ENCODE data around the gene NFATC2IP. TPM values are rescaled to one million over a fixed set of nuclear protein-coding genes. Genes with fewer than 3 reads are reported as not detected.
A peak's percentile ranks its signal among the peaks of the same experiment; 100 is the strongest.

NFATC2IP gene
- total and polyA plus RNA-seq, 2 of the 13 experiments (the other 11 are each of a cell fraction or from before 2014, with no cell fraction given) = 32.1 to 48.5 TPM

DNA sequence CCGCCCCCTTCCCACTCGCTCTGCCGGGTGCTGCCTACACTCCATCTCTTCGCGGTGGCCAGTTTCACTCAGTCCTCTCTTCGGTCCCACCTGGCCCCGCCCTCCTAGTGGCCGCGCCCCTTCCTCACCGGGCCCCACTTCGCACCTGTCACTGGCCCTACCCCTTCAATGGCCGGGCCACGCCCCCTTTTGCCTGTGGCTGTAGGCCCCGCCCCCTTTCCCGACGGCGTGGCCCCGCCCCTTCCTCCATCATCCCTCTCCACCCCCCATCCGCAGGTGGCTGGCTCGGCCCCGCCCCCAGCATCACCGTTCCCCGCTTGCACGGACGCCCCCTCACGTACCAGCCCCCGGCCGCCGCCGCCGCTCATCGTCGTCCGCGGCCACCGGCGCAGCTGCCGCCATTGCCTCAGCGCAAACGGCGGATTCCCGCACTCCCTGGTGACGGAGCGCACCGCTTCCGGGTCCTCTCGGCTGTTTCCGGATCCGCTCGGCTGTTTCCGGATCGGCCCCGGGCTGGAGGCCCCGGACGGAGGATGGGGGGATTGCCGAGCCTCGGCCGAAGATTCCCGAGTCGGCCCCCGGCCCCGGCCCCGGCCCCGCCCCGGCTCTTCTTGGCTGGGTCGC lies 25.9 kb upstream of the NFATC2IP start, which contains the start of gene RABEP2 (continued):
- TF ChIP-seq, protein P1, sequence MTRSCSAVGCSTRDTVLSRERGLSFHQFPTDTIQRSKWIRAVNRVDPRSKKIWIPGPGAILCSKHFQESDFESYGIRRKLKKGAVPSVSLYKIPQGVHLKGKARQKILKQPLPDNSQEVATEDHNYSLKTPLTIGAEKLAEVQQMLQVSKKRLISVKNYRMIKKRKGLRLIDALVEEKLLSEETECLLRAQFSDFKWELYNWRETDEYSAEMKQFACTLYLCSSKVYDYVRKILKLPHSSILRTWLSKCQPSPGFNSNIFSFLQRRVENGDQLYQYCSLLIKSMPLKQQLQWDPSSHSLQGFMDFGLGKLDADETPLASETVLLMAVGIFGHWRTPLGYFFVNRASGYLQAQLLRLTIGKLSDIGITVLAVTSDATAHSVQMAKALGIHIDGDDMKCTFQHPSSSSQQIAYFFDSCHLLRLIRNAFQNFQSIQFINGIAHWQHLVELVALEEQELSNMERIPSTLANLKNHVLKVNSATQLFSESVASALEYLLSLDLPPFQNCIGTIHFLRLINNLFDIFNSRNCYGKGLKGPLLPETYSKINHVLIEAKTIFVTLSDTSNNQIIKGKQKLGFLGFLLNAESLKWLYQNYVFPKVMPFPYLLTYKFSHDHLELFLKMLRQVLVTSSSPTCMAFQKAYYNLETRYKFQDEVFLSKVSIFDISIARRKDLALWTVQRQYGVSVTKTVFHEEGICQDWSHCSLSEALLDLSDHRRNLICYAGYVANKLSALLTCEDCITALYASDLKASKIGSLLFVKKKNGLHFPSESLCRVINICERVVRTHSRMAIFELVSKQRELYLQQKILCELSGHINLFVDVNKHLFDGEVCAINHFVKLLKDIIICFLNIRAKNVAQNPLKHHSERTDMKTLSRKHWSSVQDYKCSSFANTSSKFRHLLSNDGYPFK (CRISPR knock-in tag; IDR thresholded peaks at IDR 0.05; ENCODE audit: borderline replicate concordance) = peak; percentile 73; the same call in 1 of the 2 replicates
- TF ChIP-seq ZNF274 (CRISPR knock-in tag; IDR thresholded peaks at IDR 0.05) (peak; percentile 45; the same call in 1 of the 2 replicates), SMAD1 (CRISPR knock-in tag; IDR thresholded peaks at IDR 0.05; ENCODE audit: borderline replicate concordance, low read depth) (peak; percentile 29; the same call in 1 of the 2 replicates), KDM5B (CRISPR knock-in tag; IDR thresholded peaks at IDR 0.05; ENCODE audit: borderline replicate concordance) (no peak; the same call in none of the 2 replicates), BRCA1 (CRISPR knock-in tag; IDR thresholded peaks at IDR 0.05) (no peak), TAF1 (CRISPR knock-in tag; IDR thresholded peaks at IDR 0.05) (peak; percentile 17; the same call in 1 of the 2 replicates), ZNF34 (CRISPR knock-in tag; IDR thresholded peaks at IDR 0.05; ENCODE audit: borderline replicate concordance) (no peak), ZNF713 (CRISPR knock-in tag; IDR thresholded peaks at IDR 0.05) (no peak), AHR (CRISPR knock-in tag; IDR thresholded peaks at IDR 0.05) (peak; percentile 43; the same call in 1 of the 2 replicates), GZF1 (CRISPR knock-in tag; IDR thresholded peaks at IDR 0.05) (peak; percentile 47), ZMYM4 (CRISPR knock-in tag; IDR thresholded peaks at IDR 0.05) (peak; percentile 69), SNAPC2 (CRISPR knock-in tag; IDR thresholded peaks at IDR 0.05) (no peak), SAP130 (CRISPR knock-in tag; IDR thresholded peaks at IDR 0.05; ENCODE audit: low read depth) (peak; percentile 73)
- TF ChIP-seq, protein P2, sequence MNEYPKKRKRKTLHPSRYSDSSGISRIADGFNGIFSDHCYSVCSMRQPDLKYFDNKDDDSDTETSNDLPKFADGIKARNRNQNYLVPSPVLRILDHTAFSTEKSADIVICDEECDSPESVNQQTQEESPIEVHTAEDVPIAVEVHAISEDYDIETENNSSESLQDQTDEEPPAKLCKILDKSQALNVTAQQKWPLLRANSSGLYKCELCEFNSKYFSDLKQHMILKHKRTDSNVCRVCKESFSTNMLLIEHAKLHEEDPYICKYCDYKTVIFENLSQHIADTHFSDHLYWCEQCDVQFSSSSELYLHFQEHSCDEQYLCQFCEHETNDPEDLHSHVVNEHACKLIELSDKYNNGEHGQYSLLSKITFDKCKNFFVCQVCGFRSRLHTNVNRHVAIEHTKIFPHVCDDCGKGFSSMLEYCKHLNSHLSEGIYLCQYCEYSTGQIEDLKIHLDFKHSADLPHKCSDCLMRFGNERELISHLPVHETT (CRISPR knock-in tag; conservative IDR thresholded peaks at IDR 0.05) = peak; percentile 96
- TF ChIP-seq, protein P3, sequence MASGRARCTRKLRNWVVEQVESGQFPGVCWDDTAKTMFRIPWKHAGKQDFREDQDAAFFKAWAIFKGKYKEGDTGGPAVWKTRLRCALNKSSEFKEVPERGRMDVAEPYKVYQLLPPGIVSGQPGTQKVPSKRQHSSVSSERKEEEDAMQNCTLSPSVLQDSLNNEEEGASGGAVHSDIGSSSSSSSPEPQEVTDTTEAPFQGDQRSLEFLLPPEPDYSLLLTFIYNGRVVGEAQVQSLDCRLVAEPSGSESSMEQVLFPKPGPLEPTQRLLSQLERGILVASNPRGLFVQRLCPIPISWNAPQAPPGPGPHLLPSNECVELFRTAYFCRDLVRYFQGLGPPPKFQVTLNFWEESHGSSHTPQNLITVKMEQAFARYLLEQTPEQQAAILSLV (CRISPR knock-in tag; IDR thresholded peaks at IDR 0.05; ENCODE audit: borderline replicate concordance) = peak; percentile 63
- TF ChIP-seq, protein P4, sequence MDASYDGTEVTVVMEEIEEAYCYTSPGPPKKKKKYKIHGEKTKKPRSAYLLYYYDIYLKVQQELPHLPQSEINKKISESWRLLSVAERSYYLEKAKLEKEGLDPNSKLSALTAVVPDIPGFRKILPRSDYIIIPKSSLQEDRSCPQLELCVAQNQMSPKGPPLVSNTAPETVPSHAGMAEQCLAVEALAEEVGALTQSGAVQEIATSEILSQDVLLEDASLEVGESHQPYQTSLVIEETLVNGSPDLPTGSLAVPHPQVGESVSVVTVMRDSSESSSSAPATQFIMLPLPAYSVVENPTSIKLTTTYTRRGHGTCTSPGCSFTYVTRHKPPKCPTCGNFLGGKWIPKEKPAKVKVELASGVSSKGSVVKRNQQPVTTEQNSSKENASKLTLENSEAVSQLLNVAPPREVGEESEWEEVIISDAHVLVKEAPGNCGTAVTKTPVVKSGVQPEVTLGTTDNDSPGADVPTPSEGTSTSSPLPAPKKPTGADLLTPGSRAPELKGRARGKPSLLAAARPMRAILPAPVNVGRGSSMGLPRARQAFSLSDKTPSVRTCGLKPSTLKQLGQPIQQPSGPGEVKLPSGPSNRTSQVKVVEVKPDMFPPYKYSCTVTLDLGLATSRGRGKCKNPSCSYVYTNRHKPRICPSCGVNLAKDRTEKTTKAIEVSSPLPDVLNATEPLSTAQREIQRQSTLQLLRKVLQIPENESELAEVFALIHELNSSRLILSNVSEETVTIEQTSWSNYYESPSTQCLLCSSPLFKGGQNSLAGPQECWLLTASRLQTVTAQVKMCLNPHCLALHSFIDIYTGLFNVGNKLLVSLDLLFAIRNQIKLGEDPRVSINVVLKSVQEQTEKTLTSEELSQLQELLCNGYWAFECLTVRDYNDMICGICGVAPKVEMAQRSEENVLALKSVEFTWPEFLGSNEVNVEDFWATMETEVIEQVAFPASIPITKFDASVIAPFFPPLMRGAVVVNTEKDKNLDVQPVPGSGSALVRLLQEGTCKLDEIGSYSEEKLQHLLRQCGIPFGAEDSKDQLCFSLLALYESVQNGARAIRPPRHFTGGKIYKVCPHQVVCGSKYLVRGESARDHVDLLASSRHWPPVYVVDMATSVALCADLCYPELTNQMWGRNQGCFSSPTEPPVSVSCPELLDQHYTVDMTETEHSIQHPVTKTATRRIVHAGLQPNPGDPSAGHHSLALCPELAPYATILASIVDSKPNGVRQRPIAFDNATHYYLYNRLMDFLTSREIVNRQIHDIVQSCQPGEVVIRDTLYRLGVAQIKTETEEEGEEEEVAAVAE (CRISPR knock-in tag; IDR thresholded peaks at IDR 0.05; ENCODE audit: borderline replicate concordance) = 0 out of 2 replicates have a peak, but pooled peaks have one; percentile 60
- TF ChIP-seq, protein P5, sequence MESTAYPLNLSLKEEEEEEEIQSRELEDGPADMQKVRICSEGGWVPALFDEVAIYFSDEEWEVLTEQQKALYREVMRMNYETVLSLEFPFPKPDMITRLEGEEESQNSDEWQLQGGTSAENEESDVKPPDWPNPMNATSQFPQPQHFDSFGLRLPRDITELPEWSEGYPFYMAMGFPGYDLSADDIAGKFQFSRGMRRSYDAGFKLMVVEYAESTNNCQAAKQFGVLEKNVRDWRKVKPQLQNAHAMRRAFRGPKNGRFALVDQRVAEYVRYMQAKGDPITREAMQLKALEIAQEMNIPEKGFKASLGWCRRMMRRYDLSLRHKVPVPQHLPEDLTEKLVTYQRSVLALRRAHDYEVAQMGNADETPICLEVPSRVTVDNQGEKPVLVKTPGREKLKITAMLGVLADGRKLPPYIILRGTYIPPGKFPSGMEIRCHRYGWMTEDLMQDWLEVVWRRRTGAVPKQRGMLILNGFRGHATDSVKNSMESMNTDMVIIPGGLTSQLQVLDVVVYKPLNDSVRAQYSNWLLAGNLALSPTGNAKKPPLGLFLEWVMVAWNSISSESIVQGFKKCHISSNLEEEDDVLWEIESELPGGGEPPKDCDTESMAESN (CRISPR knock-in tag; conservative IDR thresholded peaks at IDR 0.05) = peak; percentile 45; the same call in 1 of the 2 replicates

Measured in HepG2 (cell line).